ENCODE measurements around the gene SNX22. TPM values are rescaled to one million over a fixed set of nuclear protein-coding genes. Genes with fewer than 3 reads are reported as not detected.
"Not testable (repeated sequence)": the region's sequence is repeated elsewhere in the genome, so short reads cannot be mapped to it uniquely, and the experiment has no call there.

SNX22 gene
- total RNA-seq: 0.31 TPM

- no peak for DNase-seq (ENCODE audit: low spot score)
Observed at GRCh38 chr15:64151727-64152506, at the start of gene SNX22. SNX22 (plus strand) TSS chr15:64151731; CDS start chr15:64151776, 45 bp downstream.

- no peak for DNase-seq (ENCODE audit: low spot score)
Observed at GRCh38 chr15:64102497-64102896, 49.0 kb upstream of the SNX22 start.

GRCh38 chr15:64105113-64105704 lies 46.3 kb upstream of the SNX22 start:
- no peak for DNase-seq (ENCODE audit: low spot score)

- DNase-seq (ENCODE audit: low spot score): no peak
Observed at GRCh38 chr15:64107337-64107736, 44.2 kb upstream of the SNX22 start.

- not testable (repeated sequence) for DNase-seq (ENCODE audit: low spot score)
Observed at GRCh38 chr15:64110108-64110701, 41.3 kb upstream of the SNX22 start.

GRCh38 chr15:64110950-64111678 lies 40.4 kb upstream of the SNX22 start:
- DNase-seq (ENCODE audit: low spot score): no peak

- DNase-seq (ENCODE audit: low spot score): no peak
Observed at GRCh38 chr15:64111679-64112050, 39.9 kb upstream of the SNX22 start.

- no peak for DNase-seq (ENCODE audit: low spot score)
Observed at GRCh38 chr15:64112073-64112772, 39.3 kb upstream of the SNX22 start.

- no peak for DNase-seq (ENCODE audit: low spot score)
Observed at GRCh38 chr15:64112904-64113303, 38.6 kb upstream of the SNX22 start.

- no peak for DNase-seq (ENCODE audit: low spot score)
Observed at GRCh38 chr15:64117759-64118487, 33.6 kb upstream of the SNX22 start.

- DNase-seq (ENCODE audit: low spot score): not testable (repeated sequence)
Observed at GRCh38 chr15:64120322-64120721, 31.2 kb upstream of the SNX22 start.

GRCh38 chr15:64121614-64122013 lies 29.9 kb upstream of the SNX22 start:
- DNase-seq (ENCODE audit: low spot score): no peak

GRCh38 chr15:64122444-64122843 lies 29.1 kb upstream of the SNX22 start:
- DNase-seq (ENCODE audit: low spot score): no peak

- DNase-seq (ENCODE audit: low spot score): no peak
Observed at GRCh38 chr15:64122936-64123351, 28.6 kb upstream of the SNX22 start.

GRCh38 chr15:64125978-64126377 lies 25.6 kb upstream of the SNX22 start:
- DNase-seq (ENCODE audit: low spot score): no peak

- no peak for DNase-seq (ENCODE audit: low spot score)
Observed at GRCh38 chr15:64127521-64128270, 23.8 kb upstream of the SNX22 start.

- no peak for DNase-seq (ENCODE audit: low spot score)
Observed at GRCh38 chr15:64130159-64130558, 21.4 kb upstream of the SNX22 start.

- no peak for DNase-seq (ENCODE audit: low spot score)
Observed at GRCh38 chr15:64131547-64131946, 20.0 kb upstream of the SNX22 start.

GRCh38 chr15:64132217-64132616 lies 19.3 kb upstream of the SNX22 start:
- no peak for DNase-seq (ENCODE audit: low spot score)

- no peak for DNase-seq (ENCODE audit: low spot score)
Observed at GRCh38 chr15:64133623-64134344, 17.7 kb upstream of the SNX22 start.

All from ureter (tissue), 1 donor.